SU-DHL-6 (cell line): ENCODE measurements around the gene SFT2D2.

Experiments used
- H2AFZ ChIP-seq: fragments of 200-600 bp; sonication (generic); 2 replicates; pipeline ENCODE4 v1.6.1; 2014; ENCODE audit warnings: low read depth, mild to moderate bottlenecking, moderate library complexity, mixed read lengths, antibody characterized with exemption, low read length; ENCODE audit not compliant: severe bottlenecking
- H3F3A ChIP-seq: fragments of 200-600 bp; shearing (Covaris generic); 2 replicates; pipeline ENCODE4 v1.6.0; 2016; ENCODE audit warnings: antibody characterized with exemption, mild to moderate bottlenecking; ENCODE audit not compliant: insufficient read depth
- H3K27ac ChIP-seq: fragments of 200-600 bp; sonication (generic); 2 replicates; pipeline ENCODE4 v1.5.1; 2016; ENCODE audit warnings: low read depth, mild to moderate bottlenecking, low read length, moderate library complexity, mixed read lengths
- H3K27me3 ChIP-seq: fragments of 200-600 bp; sonication (generic), shearing (Covaris generic); 2 replicates; pipeline ENCODE4 v1.6.0; 2014; ENCODE audit warnings: mild to moderate bottlenecking, low read length
- H3K36me3 ChIP-seq: fragments of 200-600 bp; sonication (generic); 2 replicates; pipeline ENCODE4 v1.6.1; 2014; ENCODE audit warnings: mild to moderate bottlenecking, low read length, mixed read lengths
- H3K4me2 ChIP-seq: fragments of 300-600, 200-600 bp; shearing (Covaris generic), sonication (generic); 2 replicates; pipeline ENCODE4 v1.6.0; 2014; ENCODE audit warnings: low read length, low read depth, mild to moderate bottlenecking; ENCODE audit not compliant: poor library complexity, severe bottlenecking
- H3K4me3 ChIP-seq: fragments of 200-600 bp; sonication (generic); 2 replicates; pipeline ENCODE4 v1.5.1; 2014; ENCODE audit warnings: antibody characterized with exemption, low read length, mild to moderate bottlenecking, mixed read lengths; ENCODE audit not compliant: insufficient read depth, poor library complexity, severe bottlenecking
- H3K79me2 ChIP-seq: fragments of 200-600 bp; sonication (generic); 2 replicates; pipeline ENCODE4 v1.6.1; 2014; ENCODE audit warnings: mild to moderate bottlenecking, low read length, moderate library complexity; ENCODE audit not compliant: insufficient read depth
- H3K9ac ChIP-seq: fragments of 200-600 bp; sonication (generic); 2 replicates; pipeline ENCODE4 v1.7.0; 2014; ENCODE audit warnings: mild to moderate bottlenecking, low read length
- H3K9me2 ChIP-seq: fragments of 200-600 bp; sonication (generic); replicated peaks from 2 replicates; pipeline ENCODE4 v1.6.1; 2014; ENCODE audit warnings: low read length; ENCODE audit not compliant: insufficient read depth
- H3K9me3 ChIP-seq: fragments of 200-600 bp; sonication (generic); 2 replicates; pipeline ENCODE4 v1.6.1; 2014; ENCODE audit warnings: low read length, mixed read lengths; ENCODE audit not compliant: insufficient read depth
- H4K20me1 ChIP-seq: fragments of 200-600 bp; sonication (generic); 2 replicates; pipeline ENCODE4 v1.6.1; 2014; ENCODE audit warnings: low read depth, mild to moderate bottlenecking, antibody characterized with exemption, low read length, moderate library complexity, mixed read lengths
- CTCF ChIP-seq: fragments of 200-600 bp; sonication (generic); IDR thresholded peaks from one replicate; pipeline ENCODE4 v1.5.1; 2017; ENCODE audit warnings: antibody characterized with exemption, mild to moderate bottlenecking, low read length, moderate library complexity; ENCODE audit not compliant: insufficient read depth, poor library complexity, severe bottlenecking
- EZH2phosphoT487 ChIP-seq: fragments of 200-600 bp; sonication (generic), shearing (Covaris generic); conservative IDR thresholded peaks from 2 replicates; pipeline ENCODE4 v1.6.1; 2018; ENCODE audit warnings: mild to moderate bottlenecking, antibody characterized with exemption, low read length, moderate library complexity, mixed read lengths

The SFT2D2 gene

GRCh38 chr1:168190403-168190802, 35.4 kb upstream of the SFT2D2 start:
- TF ChIP-seq CTCF (no peak), EZH2phosphoT487 (no peak)
- H3K27me3 ChIP-seq = no peaks in the 10 kb centered on the region

DNA sequence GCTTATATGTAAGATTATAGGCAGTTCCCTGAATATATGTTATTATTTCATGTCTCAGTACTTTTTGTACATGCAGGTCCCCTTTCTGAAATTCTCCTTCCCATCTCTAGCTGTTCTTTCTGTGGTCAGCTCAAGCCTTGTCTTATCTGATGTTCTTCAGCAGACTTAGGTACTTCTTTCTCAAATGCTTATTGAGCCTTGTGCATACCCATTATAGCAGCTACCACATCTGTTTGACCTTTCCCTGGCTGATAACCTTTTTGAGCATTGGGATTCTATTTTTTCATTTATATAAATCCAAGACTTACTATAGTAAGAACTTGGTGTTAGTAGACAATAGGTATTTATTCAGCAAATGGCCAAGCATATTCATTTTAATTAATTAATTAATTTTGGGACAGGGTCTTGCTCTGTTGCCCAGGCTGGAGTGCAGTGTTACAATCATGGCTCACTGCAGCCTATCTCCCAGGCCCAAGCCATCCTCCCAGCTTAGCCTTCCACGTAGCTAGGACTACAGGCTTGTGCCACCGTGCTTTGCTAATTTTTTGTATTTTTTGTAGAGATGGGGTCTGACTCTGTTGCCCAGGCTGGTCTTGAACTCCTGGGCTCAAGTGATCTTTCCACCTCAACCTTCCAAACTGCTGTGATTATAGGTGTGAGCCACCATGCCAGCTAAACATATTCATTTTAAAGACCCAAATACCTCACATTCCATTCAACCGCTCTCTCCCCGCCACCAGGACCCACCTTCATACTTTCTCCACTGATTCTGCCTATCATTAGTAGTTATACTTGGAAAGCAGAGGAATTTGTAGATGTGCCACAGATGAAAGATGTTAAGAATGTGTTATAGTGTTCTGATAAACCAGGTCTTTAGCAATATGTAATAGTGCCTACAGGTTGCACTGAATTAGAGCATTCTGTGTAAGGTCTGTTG, 30.3 kb upstream of the SFT2D2 start:
- Histone ChIP-seq H3K79me2 (no peaks in the 10 kb centered on the region), H3K9me3 (no peaks in the 10 kb centered on the region), H3K27me3 (no peaks in the 10 kb centered on the region), H3K4me3 (no peak overlapping the region), H2AFZ (no peak overlapping the region), H3K4me2 (no peak overlapping the region), H4K20me1 (no peaks in the 10 kb centered on the region), H3K27ac (no peak overlapping the region), H3K9ac (no peak overlapping the region), H3K36me3 (peaks cover 35% of the 10 kb centered on the region; the same call in 1 of the 2 replicates), H3K9me2 (no peaks in the 10 kb centered on the region), H3F3A (no peaks in the 10 kb centered on the region)
- no peak for TF ChIP-seq CTCF
- TF ChIP-seq EZH2phosphoT487 = no peak

More at GRCh38 chr1:168190403-168190802, 35.4 kb upstream of the SFT2D2 start:
- no peak overlapping the region for H3K27ac ChIP-seq
- no peaks in the 10 kb centered on the region for H4K20me1 ChIP-seq
- H3K9me3 ChIP-seq = no peaks in the 10 kb centered on the region
- no peak overlapping the region for H3K4me3 ChIP-seq
- H3K4me2 ChIP-seq = no peak overlapping the region
- H3K79me2 ChIP-seq = no peaks in the 10 kb centered on the region; the same call in 1 of the 2 replicates
- no peak overlapping the region for H2AFZ ChIP-seq
- no peak overlapping the region for H3K9ac ChIP-seq
- no peaks in the 10 kb centered on the region for H3F3A ChIP-seq
- no peaks in the 10 kb centered on the region for H3K9me2 ChIP-seq
- peaks cover 15% of the 10 kb centered on the region; the same call in 1 of the 2 replicates for H3K36me3 ChIP-seq

GRCh38 chr1:168199056-168199455, 26.7 kb upstream of the SFT2D2 start:
- H3K9me2 ChIP-seq = no peaks in the 10 kb centered on the region
- H3K27ac ChIP-seq = no peak overlapping the region
- no peaks in the 10 kb centered on the region for H3K27me3 ChIP-seq
- H2AFZ ChIP-seq = no peak overlapping the region
- no peaks in the 10 kb centered on the region for H3K79me2 ChIP-seq
- H3K4me3 ChIP-seq = no peak overlapping the region
- no peaks in the 10 kb centered on the region for H4K20me1 ChIP-seq
- no peak overlapping the region for H3K9ac ChIP-seq
- no peaks in the 10 kb centered on the region for H3F3A ChIP-seq
- TF ChIP-seq EZH2phosphoT487 = no peak
- TF ChIP-seq CTCF = no peak
- no peak overlapping the region for H3K4me2 ChIP-seq
- H3K36me3 ChIP-seq = peaks cover 40% of the 10 kb centered on the region; the same call in 1 of the 2 replicates
- H3K9me3 ChIP-seq = no peaks in the 10 kb centered on the region
